Measurements from ENCODE around the gene SLC25A1.
A peak's percentile ranks its signal among the peaks of the same experiment; 100 is the strongest.

The SLC25A1 gene

GRCh38 chr22:19130959-19131684, 47.4 kb downstream of the SLC25A1 start, which contains the start of gene TSSK2:
TSSK2 (plus strand) TSS chr22:19131308; CDS start chr22:19131400, 92 bp downstream.
- TF ChIP-seq, protein P1, sequence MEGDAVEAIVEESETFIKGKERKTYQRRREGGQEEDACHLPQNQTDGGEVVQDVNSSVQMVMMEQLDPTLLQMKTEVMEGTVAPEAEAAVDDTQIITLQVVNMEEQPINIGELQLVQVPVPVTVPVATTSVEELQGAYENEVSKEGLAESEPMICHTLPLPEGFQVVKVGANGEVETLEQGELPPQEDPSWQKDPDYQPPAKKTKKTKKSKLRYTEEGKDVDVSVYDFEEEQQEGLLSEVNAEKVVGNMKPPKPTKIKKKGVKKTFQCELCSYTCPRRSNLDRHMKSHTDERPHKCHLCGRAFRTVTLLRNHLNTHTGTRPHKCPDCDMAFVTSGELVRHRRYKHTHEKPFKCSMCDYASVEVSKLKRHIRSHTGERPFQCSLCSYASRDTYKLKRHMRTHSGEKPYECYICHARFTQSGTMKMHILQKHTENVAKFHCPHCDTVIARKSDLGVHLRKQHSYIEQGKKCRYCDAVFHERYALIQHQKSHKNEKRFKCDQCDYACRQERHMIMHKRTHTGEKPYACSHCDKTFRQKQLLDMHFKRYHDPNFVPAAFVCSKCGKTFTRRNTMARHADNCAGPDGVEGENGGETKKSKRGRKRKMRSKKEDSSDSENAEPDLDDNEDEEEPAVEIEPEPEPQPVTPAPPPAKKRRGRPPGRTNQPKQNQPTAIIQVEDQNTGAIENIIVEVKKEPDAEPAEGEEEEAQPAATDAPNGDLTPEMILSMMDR (IDR thresholded peaks at IDR 0.05), result no peak
- Mint-ChIP-seq H3K36me3 (ENCODE audit: low read depth) (peaks cover 12% of the 10 kb centered on the region), H3K9me3 (no peaks in the 10 kb centered on the region), H3K27me3 (ENCODE audit: low read depth, poor library complexity) (peaks cover 22% of the 10 kb centered on the region), H3K27ac (peak within 1 kb of the TSS; percentile 75), H3K4me1 (no peaks in the 10 kb centered on the region), H3K4me3 (no peak within 1 kb of the TSS)
- DNase-seq, result no peak

- H3K4me3 Mint-ChIP-seq, result no peak overlapping the region
- H3K9me3 Mint-ChIP-seq, result no peaks in the 10 kb centered on the region
- no peak overlapping the region for H3K27ac Mint-ChIP-seq
- peaks cover 27% of the 10 kb centered on the region for H3K27me3 Mint-ChIP-seq (ENCODE audit: low read depth, poor library complexity)
- H3K36me3 Mint-ChIP-seq (ENCODE audit: low read depth), result peaks cover 4% of the 10 kb centered on the region
- no peaks in the 10 kb centered on the region for H3K4me1 Mint-ChIP-seq
- DNase-seq, result no peak
- TF ChIP-seq, protein P1 (IDR thresholded peaks at IDR 0.05), result no peak
Measured at GRCh38 chr22:19129871-19130270, 48.7 kb downstream of the SLC25A1 start.

- Mint-ChIP-seq H3K27me3 (ENCODE audit: low read depth, poor library complexity) (peaks cover 30% of the 10 kb centered on the region), H3K4me3 (no peak overlapping the region), H3K27ac (no peak overlapping the region), H3K36me3 (ENCODE audit: low read depth) (peaks cover 4% of the 10 kb centered on the region), H3K4me1 (no peaks in the 10 kb centered on the region), H3K9me3 (no peaks in the 10 kb centered on the region)
- no peak for DNase-seq
- TF ChIP-seq, protein P1 (IDR thresholded peaks at IDR 0.05), result no peak
Measured at GRCh38 chr22:19128946-19129727, 49.4 kb downstream of the SLC25A1 start.

GRCh38 chr22:19128009-19128401, 50.5 kb downstream of the SLC25A1 start:
- no peak for DNase-seq
- no peak overlapping the region for H3K4me3 Mint-ChIP-seq
- H3K4me1 Mint-ChIP-seq, result peaks cover 4% of the 10 kb centered on the region
- TF ChIP-seq, protein P1 (IDR thresholded peaks at IDR 0.05), result no peak
- H3K27me3 Mint-ChIP-seq (ENCODE audit: low read depth, poor library complexity), result peaks cover 34% of the 10 kb centered on the region
- H3K9me3 Mint-ChIP-seq, result no peaks in the 10 kb centered on the region
- H3K36me3 Mint-ChIP-seq (ENCODE audit: low read depth), result peaks cover 4% of the 10 kb centered on the region
- H3K27ac Mint-ChIP-seq, result no peak overlapping the region

- TF ChIP-seq, protein P1 (IDR thresholded peaks at IDR 0.05), result no peak
- Mint-ChIP-seq H3K27me3 (ENCODE audit: low read depth, poor library complexity) (peaks cover 34% of the 10 kb centered on the region), H3K4me3 (no peak overlapping the region), H3K4me1 (peaks cover 9% of the 10 kb centered on the region), H3K27ac (no peak overlapping the region), H3K9me3 (no peaks in the 10 kb centered on the region), H3K36me3 (ENCODE audit: low read depth) (peaks cover 4% of the 10 kb centered on the region)
- DNase-seq, result no peak
Measured at GRCh38 chr22:19127329-19128008, 51.1 kb downstream of the SLC25A1 start.
